Uterus (tissue), 2 donors: ENCODE data around the gene RARS2.

Source experiments
- POLR2A ChIP-seq, 2 donors: fragments of 450-650 bp; IDR thresholded peaks; one replicate each; pipeline ENCODE4 v1.6.1; 2016; ENCODE audit warnings: antibody characterized with exemption in 2 of 2, mild to moderate bottlenecking in 1 of 2, moderate library complexity in 1 of 2
- TF ChIP-seq, protein P1 (sequence below), 4 experiments: fragments of 200-600 bp in 2 of 4; fragments of 450-650 bp in 2 of 4; sonication (generic) in 2 of 4; IDR thresholded peaks; one replicate each; pipeline ENCODE4 v1.5.1; 2016 to 2019; ENCODE audit warnings: antibody characterized with exemption in 4 of 4, mild to moderate bottlenecking in 2 of 4, moderate library complexity in 1 of 4

DNA sequence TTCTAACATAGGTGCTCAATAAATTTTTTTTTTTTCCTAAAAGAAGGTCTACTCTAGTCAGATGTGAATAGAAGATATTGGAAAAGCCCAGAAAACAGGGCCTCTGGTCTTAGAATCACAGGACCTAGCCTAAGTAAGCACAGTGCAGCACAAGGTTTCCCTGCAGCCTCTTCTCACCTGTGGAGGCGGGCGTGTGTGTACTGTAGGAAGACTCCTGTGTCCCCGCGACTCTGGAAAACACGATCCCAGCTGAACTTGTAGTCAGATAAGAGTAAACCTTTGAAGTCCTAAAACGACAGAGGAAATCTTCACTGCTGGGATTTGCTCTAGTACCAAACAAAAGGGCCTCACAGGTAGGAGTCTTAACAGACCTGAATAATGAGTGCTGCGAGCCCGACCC is 71.3 kb downstream of the RARS2 start:
- TF ChIP-seq, protein P1, sequence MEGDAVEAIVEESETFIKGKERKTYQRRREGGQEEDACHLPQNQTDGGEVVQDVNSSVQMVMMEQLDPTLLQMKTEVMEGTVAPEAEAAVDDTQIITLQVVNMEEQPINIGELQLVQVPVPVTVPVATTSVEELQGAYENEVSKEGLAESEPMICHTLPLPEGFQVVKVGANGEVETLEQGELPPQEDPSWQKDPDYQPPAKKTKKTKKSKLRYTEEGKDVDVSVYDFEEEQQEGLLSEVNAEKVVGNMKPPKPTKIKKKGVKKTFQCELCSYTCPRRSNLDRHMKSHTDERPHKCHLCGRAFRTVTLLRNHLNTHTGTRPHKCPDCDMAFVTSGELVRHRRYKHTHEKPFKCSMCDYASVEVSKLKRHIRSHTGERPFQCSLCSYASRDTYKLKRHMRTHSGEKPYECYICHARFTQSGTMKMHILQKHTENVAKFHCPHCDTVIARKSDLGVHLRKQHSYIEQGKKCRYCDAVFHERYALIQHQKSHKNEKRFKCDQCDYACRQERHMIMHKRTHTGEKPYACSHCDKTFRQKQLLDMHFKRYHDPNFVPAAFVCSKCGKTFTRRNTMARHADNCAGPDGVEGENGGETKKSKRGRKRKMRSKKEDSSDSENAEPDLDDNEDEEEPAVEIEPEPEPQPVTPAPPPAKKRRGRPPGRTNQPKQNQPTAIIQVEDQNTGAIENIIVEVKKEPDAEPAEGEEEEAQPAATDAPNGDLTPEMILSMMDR (IDR thresholded peaks at IDR 0.05): no peak
- TF ChIP-seq POLR2A (IDR thresholded peaks at IDR 0.05): no peak
